WTC11 (cell line): ENCODE measurements around the gene RPL34. TPM values are rescaled to one million over a fixed set of nuclear protein-coding genes. Genes with fewer than 3 reads are reported as not detected.

Source experiments
- ATAC-seq: fragments of 200-7000 bp; cut with Tn5 transposase; 2 replicates; pipeline ENCODE4 v1.10.0; 2021; ENCODE audit warnings: mild to moderate bottlenecking, moderate library complexity
- CTCF ChIA-PET: fragments of 300-600 bp; sonication (Branson Sonifier 250); formaldehyde crosslinking; loops from one replicate; lab custom pipeline; 2021; ENCODE audit warnings: antibody characterized with exemption; lab: Charles Lee
- POLR2A ChIA-PET: fragments of 350-600 bp; sonication (Branson Sonifier 250); formaldehyde crosslinking; loops from one replicate; lab custom pipeline; 2021; ENCODE audit warnings: antibody characterized with exemption; lab: Charles Lee
- DNase-seq: peaks from one replicate; pipeline ENCODE4 v3.0.0; 2021; ENCODE audit warnings: low spot score
- H3K27ac Mint-ChIP-seq: 2 replicates; pipeline ENCODE4 v1.8.0; 2021; ENCODE audit warnings: mixed read lengths
- H3K27me3 Mint-ChIP-seq: 2 replicates; pipeline ENCODE4 v1.8.0; 2021; ENCODE audit warnings: low read depth, mild to moderate bottlenecking, moderate library complexity, mixed read lengths
- H3K36me3 Mint-ChIP-seq: 2 replicates; pipeline ENCODE4 v1.8.0; 2021; ENCODE audit warnings: mixed read lengths
- H3K4me1 Mint-ChIP-seq: 2 replicates; pipeline ENCODE4 v1.8.0; 2022; ENCODE audit warnings: mixed read lengths
- H3K4me3 Mint-ChIP-seq: 2 replicates; pipeline ENCODE4 v1.8.0; 2021; ENCODE audit warnings: mild to moderate bottlenecking, moderate library complexity, mixed read lengths
- H3K9me3 Mint-ChIP-seq: 2 replicates; pipeline ENCODE4 v1.8.0; 2021; ENCODE audit warnings: mixed read lengths
- CREM ChIP-seq: sonication (generic); formaldehyde crosslinking; IDR thresholded peaks from 2 replicates; pipeline ENCODE4 v1.8.1; 2022; ENCODE audit warnings: mild to moderate bottlenecking, missing genetic modification reagents, moderate library complexity
- ELF4 ChIP-seq: sonication (generic); formaldehyde crosslinking; IDR thresholded peaks from 2 replicates; pipeline ENCODE4 v1.8.1; 2022; ENCODE audit warnings: low read depth, mild to moderate bottlenecking, moderate library complexity, missing genetic modification reagents
- EMX1 ChIP-seq: fragments of 250-450 bp; sonication (Bioruptor Pico); IDR thresholded peaks from 2 replicates; pipeline ENCODE4 v1.8.0; 2021; ENCODE audit warnings: mild to moderate bottlenecking
- ESRRA ChIP-seq: sonication (generic); formaldehyde crosslinking; IDR thresholded peaks from 2 replicates; pipeline ENCODE4 v1.8.1; 2022; ENCODE audit warnings: mild to moderate bottlenecking, missing genetic modification reagents, borderline replicate concordance
- ETV6 ChIP-seq: sonication (generic); formaldehyde crosslinking; IDR thresholded peaks from 2 replicates; pipeline ENCODE4 v1.8.1; 2022; ENCODE audit warnings: mild to moderate bottlenecking, missing genetic modification reagents
- GRHL2 ChIP-seq: fragments of 250-450 bp; sonication (Bioruptor Pico); IDR thresholded peaks from 2 replicates; pipeline ENCODE4 v1.8.0; 2022; ENCODE audit warnings: mild to moderate bottlenecking, moderate library complexity; ENCODE audit not compliant: insufficient replicate concordance, severe bottlenecking
- MLX ChIP-seq: sonication (generic); formaldehyde crosslinking; IDR thresholded peaks from 2 replicates; pipeline ENCODE4 v1.8.1; 2023; ENCODE audit warnings: mild to moderate bottlenecking, missing genetic modification reagents, moderate library complexity
- MXD4 ChIP-seq: fragments of 250-450 bp; sonication (Bioruptor Pico); IDR thresholded peaks from 2 replicates; pipeline ENCODE4 v1.8.0; 2021; ENCODE audit warnings: mild to moderate bottlenecking, moderate library complexity, borderline replicate concordance
- NR2C2 ChIP-seq: sonication (generic); formaldehyde crosslinking; IDR thresholded peaks from 2 replicates; pipeline ENCODE4 v1.8.0; 2022; ENCODE audit warnings: mild to moderate bottlenecking, missing genetic modification reagents
- NR3C1 ChIP-seq: sonication (generic); formaldehyde crosslinking; conservative IDR thresholded peaks from 2 replicates; pipeline ENCODE4 v1.8.1; 2023; ENCODE audit warnings: low read depth, mild to moderate bottlenecking, missing genetic modification reagents
- RELA ChIP-seq: sonication (generic); formaldehyde crosslinking; IDR thresholded peaks from 2 replicates; pipeline ENCODE4 v1.8.1; 2022; ENCODE audit warnings: missing genetic modification reagents, mild to moderate bottlenecking, borderline replicate concordance
- RORB ChIP-seq: fragments of 250-450 bp; sonication (Bioruptor Pico); IDR thresholded peaks from 2 replicates; pipeline ENCODE4 v1.9.0; 2021; ENCODE audit warnings: mild to moderate bottlenecking
- SMAD3 ChIP-seq: sonication (generic); formaldehyde crosslinking; IDR thresholded peaks from 2 replicates; pipeline ENCODE4 v1.8.0; 2022; ENCODE audit warnings: missing genetic modification reagents, mild to moderate bottlenecking, borderline replicate concordance
- SOX15 ChIP-seq: fragments of 250-450 bp; sonication (Bioruptor Pico); IDR thresholded peaks from 2 replicates; pipeline ENCODE4 v1.9.0; 2021; ENCODE audit warnings: mild to moderate bottlenecking
- STAT6 ChIP-seq: sonication (generic); formaldehyde crosslinking; conservative IDR thresholded peaks from 2 replicates; pipeline ENCODE4 v1.8.1; 2023; ENCODE audit warnings: mild to moderate bottlenecking, low read depth, missing genetic modification reagents, moderate library complexity
- ZBTB21 ChIP-seq: sonication (generic); formaldehyde crosslinking; IDR thresholded peaks from 2 replicates; pipeline ENCODE4 v1.8.1; 2023; ENCODE audit warnings: mild to moderate bottlenecking, missing genetic modification reagents, borderline replicate concordance
- ZNF263 ChIP-seq: sonication (generic); formaldehyde crosslinking; IDR thresholded peaks from 2 replicates; pipeline ENCODE4 v1.8.1; 2022; ENCODE audit warnings: low read depth, mild to moderate bottlenecking, moderate library complexity, missing genetic modification reagents
- ZNF317 ChIP-seq: sonication (generic); formaldehyde crosslinking; IDR thresholded peaks from 2 replicates; pipeline ENCODE4 v1.8.1; 2023; ENCODE audit warnings: low read depth, mild to moderate bottlenecking, moderate library complexity, missing genetic modification reagents, borderline replicate concordance
- ZNF396 ChIP-seq: fragments of 250-450 bp; sonication (Bioruptor Pico); IDR thresholded peaks from 2 replicates; pipeline ENCODE4 v1.8.0; 2021; ENCODE audit warnings: mild to moderate bottlenecking, moderate library complexity, borderline replicate concordance
- ZNF423 ChIP-seq: fragments of 250-450 bp; sonication (Bioruptor Pico); IDR thresholded peaks from 2 replicates; pipeline ENCODE4 v2.1.2; 2022; ENCODE audit warnings: mild to moderate bottlenecking, moderate library complexity
- total RNA-seq: library from RNA; stranded (reverse); gene quantifications from 3 replicates; pipeline ENCODE4 v1.2.3, GENCODE V29; 2021
- TF ChIP-seq, protein P1 (sequence below): sonication (generic); formaldehyde crosslinking; IDR thresholded peaks from 2 replicates; pipeline ENCODE4 v1.8.1; 2022; ENCODE audit warnings: mild to moderate bottlenecking, missing genetic modification reagents, moderate library complexity, borderline replicate concordance
- TF ChIP-seq, protein P2 (sequence below): sonication (generic); formaldehyde crosslinking; IDR thresholded peaks from 2 replicates; pipeline ENCODE4 v1.8.1; 2023; ENCODE audit warnings: mild to moderate bottlenecking, missing genetic modification reagents
- TF ChIP-seq, protein P3 (sequence below): sonication (generic); formaldehyde crosslinking; IDR thresholded peaks from 2 replicates; pipeline ENCODE4 v1.8.0; 2022; ENCODE audit warnings: mild to moderate bottlenecking, missing genetic modification reagents
- TF ChIP-seq, protein P4 (sequence below): sonication (generic); formaldehyde crosslinking; IDR thresholded peaks from 2 replicates; pipeline ENCODE4 v1.8.1; 2022; ENCODE audit warnings: low read depth, mild to moderate bottlenecking, moderate library complexity, missing genetic modification reagents, borderline replicate concordance

The RPL34 gene
- total RNA-seq, 1 experiment from 2014 or later, result 1,253 TPM

GRCh38 chr4:108620101-108620932, at the start of gene RPL34 (continued):
- TF ChIP-seq ZNF396 (CRISPR knock-in tag) (no peak), ZNF263 (CRISPR knock-in tag) (no peak), GRHL2 (CRISPR knock-in tag) (no peak), ESRRA (peak; percentile 36; the same call in 1 of the 2 replicates), NR2C2 (CRISPR knock-in tag) (peak; percentile 87), ZNF317 (CRISPR knock-in tag) (no peak), ZBTB21 (0 out of 2 replicates have a peak, but pooled peaks have one; percentile 54), NR3C1 (CRISPR knock-in tag) (no peak), CREM (CRISPR knock-in tag) (peak; percentile 90), MLX (CRISPR knock-in tag) (no peak), STAT6 (no peak), MXD4 (CRISPR knock-in tag) (no peak), RELA (CRISPR knock-in tag) (no peak)
- TF ChIP-seq, protein P1, sequence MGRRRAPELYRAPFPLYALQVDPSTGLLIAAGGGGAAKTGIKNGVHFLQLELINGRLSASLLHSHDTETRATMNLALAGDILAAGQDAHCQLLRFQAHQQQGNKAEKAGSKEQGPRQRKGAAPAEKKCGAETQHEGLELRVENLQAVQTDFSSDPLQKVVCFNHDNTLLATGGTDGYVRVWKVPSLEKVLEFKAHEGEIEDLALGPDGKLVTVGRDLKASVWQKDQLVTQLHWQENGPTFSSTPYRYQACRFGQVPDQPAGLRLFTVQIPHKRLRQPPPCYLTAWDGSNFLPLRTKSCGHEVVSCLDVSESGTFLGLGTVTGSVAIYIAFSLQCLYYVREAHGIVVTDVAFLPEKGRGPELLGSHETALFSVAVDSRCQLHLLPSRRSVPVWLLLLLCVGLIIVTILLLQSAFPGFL (CRISPR knock-in tag), result no peak
- TF ChIP-seq, protein P2, sequence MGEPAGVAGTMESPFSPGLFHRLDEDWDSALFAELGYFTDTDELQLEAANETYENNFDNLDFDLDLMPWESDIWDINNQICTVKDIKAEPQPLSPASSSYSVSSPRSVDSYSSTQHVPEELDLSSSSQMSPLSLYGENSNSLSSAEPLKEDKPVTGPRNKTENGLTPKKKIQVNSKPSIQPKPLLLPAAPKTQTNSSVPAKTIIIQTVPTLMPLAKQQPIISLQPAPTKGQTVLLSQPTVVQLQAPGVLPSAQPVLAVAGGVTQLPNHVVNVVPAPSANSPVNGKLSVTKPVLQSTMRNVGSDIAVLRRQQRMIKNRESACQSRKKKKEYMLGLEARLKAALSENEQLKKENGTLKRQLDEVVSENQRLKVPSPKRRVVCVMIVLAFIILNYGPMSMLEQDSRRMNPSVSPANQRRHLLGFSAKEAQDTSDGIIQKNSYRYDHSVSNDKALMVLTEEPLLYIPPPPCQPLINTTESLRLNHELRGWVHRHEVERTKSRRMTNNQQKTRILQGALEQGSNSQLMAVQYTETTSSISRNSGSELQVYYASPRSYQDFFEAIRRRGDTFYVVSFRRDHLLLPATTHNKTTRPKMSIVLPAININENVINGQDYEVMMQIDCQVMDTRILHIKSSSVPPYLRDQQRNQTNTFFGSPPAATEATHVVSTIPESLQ (CRISPR knock-in tag), result no peak
- TF ChIP-seq, protein P3, sequence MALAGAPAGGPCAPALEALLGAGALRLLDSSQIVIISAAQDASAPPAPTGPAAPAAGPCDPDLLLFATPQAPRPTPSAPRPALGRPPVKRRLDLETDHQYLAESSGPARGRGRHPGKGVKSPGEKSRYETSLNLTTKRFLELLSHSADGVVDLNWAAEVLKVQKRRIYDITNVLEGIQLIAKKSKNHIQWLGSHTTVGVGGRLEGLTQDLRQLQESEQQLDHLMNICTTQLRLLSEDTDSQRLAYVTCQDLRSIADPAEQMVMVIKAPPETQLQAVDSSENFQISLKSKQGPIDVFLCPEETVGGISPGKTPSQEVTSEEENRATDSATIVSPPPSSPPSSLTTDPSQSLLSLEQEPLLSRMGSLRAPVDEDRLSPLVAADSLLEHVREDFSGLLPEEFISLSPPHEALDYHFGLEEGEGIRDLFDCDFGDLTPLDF (CRISPR knock-in tag), result no peak
- TF ChIP-seq, all 79 proteins: peak for 12

- CTCF ChIA-PET, result interaction anchor here (0.7 to 2.3 kb wide), 5 partner anchors 7 to 552 kb away, joined by 3 to 13 read pairs (median 9); no protein-coding TSS in a partner anchor
- TF ChIP-seq ESRRA, result no peak
- TF ChIP-seq, protein P4, sequence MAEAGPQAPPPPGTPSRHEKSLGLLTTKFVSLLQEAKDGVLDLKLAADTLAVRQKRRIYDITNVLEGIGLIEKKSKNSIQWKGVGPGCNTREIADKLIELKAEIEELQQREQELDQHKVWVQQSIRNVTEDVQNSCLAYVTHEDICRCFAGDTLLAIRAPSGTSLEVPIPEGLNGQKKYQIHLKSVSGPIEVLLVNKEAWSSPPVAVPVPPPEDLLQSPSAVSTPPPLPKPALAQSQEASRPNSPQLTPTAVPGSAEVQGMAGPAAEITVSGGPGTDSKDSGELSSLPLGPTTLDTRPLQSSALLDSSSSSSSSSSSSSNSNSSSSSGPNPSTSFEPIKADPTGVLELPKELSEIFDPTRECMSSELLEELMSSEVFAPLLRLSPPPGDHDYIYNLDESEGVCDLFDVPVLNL (CRISPR knock-in tag), result no peak
- TF ChIP-seq SMAD3 (CRISPR knock-in tag), result no peak
- no peak for TF ChIP-seq ETV6
- no peak for TF ChIP-seq ELF4 (CRISPR knock-in tag)
- TF ChIP-seq RORB (CRISPR knock-in tag), result no peak
- TF ChIP-seq SOX15 (CRISPR knock-in tag), result no peak
- TF ChIP-seq ZNF423 (CRISPR knock-in tag), result no peak
- no peak for TF ChIP-seq EMX1 (CRISPR knock-in tag)
Measured at GRCh38 chr4:108570993-108571569, 49.3 kb upstream of the RPL34 start.

More at GRCh38 chr4:108570993-108571569, 49.3 kb upstream of the RPL34 start:
- Mint-ChIP-seq H3K27me3 (no peaks in the 10 kb centered on the region), H3K4me3 (no peak overlapping the region), H3K4me1 (peaks cover 5% of the 10 kb centered on the region; the same call in 1 of the 2 replicates), H3K36me3 (no peaks in the 10 kb centered on the region), H3K9me3 (no peaks in the 10 kb centered on the region), H3K27ac (no peak overlapping the region)
- ATAC-seq (no peak), DNase-seq (no peak)
- POLR2A ChIA-PET, result no interaction called here
